ENCODE data around the gene HOXA9.

DNA sequence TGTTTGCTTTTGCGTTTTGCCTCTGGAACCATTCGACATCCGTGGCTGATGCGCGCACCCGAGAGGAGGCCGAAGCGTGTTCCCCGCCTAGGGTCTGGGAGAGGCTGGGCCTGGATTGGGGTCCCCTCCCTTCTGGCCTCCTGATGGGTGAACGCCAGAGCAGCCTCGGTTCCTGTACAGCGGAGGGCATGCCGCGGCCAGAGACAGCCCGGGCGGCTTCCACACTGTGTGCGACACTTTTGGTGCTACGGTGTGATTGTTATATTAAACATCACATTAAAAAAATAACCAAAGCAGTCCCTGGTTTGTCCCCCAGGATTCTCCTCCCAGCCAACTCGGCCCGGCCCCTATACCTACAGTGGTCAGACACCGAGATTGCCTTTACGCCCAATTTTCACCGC lies 5.2 kb downstream of the HOXA9 start:
- TF ChIP-seq CTCF (IDR thresholded peaks at IDR 0.05; ENCODE audit: insufficient read depth, low read depth, low read length), result no peak
- peak; percentile 21 for TF ChIP-seq EZH2 (IDR thresholded peaks at IDR 0.05; ENCODE audit: insufficient read depth, low read length)

Measured in astrocyte (in vitro differentiated cells and primary cell).